ENCODE data around the gene C22orf39. TPM values are rescaled to one million over a fixed set of nuclear protein-coding genes. Genes with fewer than 3 reads are reported as not detected.

C22orf39 gene
- total RNA-seq, 1 experiment from 2014 or later, result 19.3 TPM

- Histone ChIP-seq H4K20me1 (ENCODE audit: control insufficient read depth, insufficient read depth, insufficient read length) (no peaks in the 10 kb centered on the region), H2BK5ac (ENCODE audit: insufficient read length, low read length) (no peak overlapping the region), H4K5ac (ENCODE audit: insufficient read length, low read depth, low read length) (no peak overlapping the region), H3K4ac (ENCODE audit: low read depth, low read length) (no peak overlapping the region), H3K23me2 (ENCODE audit: insufficient read length, low read depth, low read length, poor library complexity, severe bottlenecking) (peaks cover 13% of the 10 kb centered on the region), H3K79me2 (ENCODE audit: insufficient read depth, low read length) (peaks cover 20% of the 10 kb centered on the region; the same call in 1 of the 2 replicates), H3K56ac (ENCODE audit: insufficient read length, low read depth, low read length) (no peak overlapping the region), H3K9me3 (ENCODE audit: control insufficient read depth, low read depth, low read length) (no peaks in the 10 kb centered on the region), H4K91ac (ENCODE audit: insufficient read length, low read depth, low read length) (no peak overlapping the region), H3K4me2 (ENCODE audit: insufficient read depth, insufficient read length, low read length) (peak overlapping the region; percentile 75), H2BK120ac (ENCODE audit: low read depth, low read length, poor library complexity, severe bottlenecking) (no peak overlapping the region), H4K8ac (replicated peaks; ENCODE audit: insufficient read length, low read depth, low read length) (no peak overlapping the region), H2AK5ac (ENCODE audit: insufficient read length, low read length) (no peak overlapping the region), H3K9ac (ENCODE audit: extremely low read depth, insufficient read length, low read length) (peak overlapping the region; percentile 96), H2BK15ac (ENCODE audit: low read depth, low read length) (no peak overlapping the region), H2BK20ac (ENCODE audit: low read depth, low read length, poor library complexity, severe bottlenecking) (no peak overlapping the region), H3K27ac (ENCODE audit: insufficient read length, low read depth, low read length) (no peak overlapping the region), H3K79me1 (ENCODE audit: insufficient read depth, low read depth, low read length, poor library complexity, severe bottlenecking) (peaks cover 3% of the 10 kb centered on the region), H3K4me1 (ENCODE audit: insufficient read depth, low read length) (peaks cover 3% of the 10 kb centered on the region), H3K14ac (ENCODE audit: insufficient read depth, low read length) (no peak overlapping the region), H2AFZ (ENCODE audit: low read length) (no peak overlapping the region), H2BK12ac (ENCODE audit: insufficient read length, low read depth, low read length) (no peak overlapping the region), H3K23ac (ENCODE audit: insufficient read length, low read depth, low read length) (no peak overlapping the region), H3T11ph (ENCODE audit: low read length) (no peak overlapping the region), H3K27me3 (ENCODE audit: insufficient read depth, low read length) (no peaks in the 10 kb centered on the region), H3K18ac (ENCODE audit: insufficient read length, low read depth, low read length) (no peak overlapping the region)
- no peak overlapping the region for H3K27ac Mint-ChIP-seq
- peaks cover 11 to 33% (median 21%) of the 10 kb centered on the region in 3 experiments for H3K36me3 Mint-ChIP-seq (ENCODE audit: insufficient read depth in 1 of 3, low read depth in 3 of 3)
- DNase-seq, result no peak
- peaks cover 20% of the 10 kb centered on the region in 2 experiments for H3K4me1 Mint-ChIP-seq
- no CpG with 5 or more reads among the region's 5 CpGs for WGBS (ENCODE audit: extremely low coverage, insufficient read length, low lambda C conversion rate)
- H3K27me3 Mint-ChIP-seq (ENCODE audit: low read depth), result no peaks in the 10 kb centered on the region; the same call in 1 of the 2 replicates
- no peaks in the 10 kb centered on the region for H3K9me3 Mint-ChIP-seq
- peak overlapping the region; percentile 98 for H3K4me3 Mint-ChIP-seq
- no peak for TF ChIP-seq CTCF (conservative IDR thresholded peaks at IDR 0.05)
Measured at GRCh38 chr22:19477321-19478044, 30.0 kb upstream of the C22orf39 start.

Measured in H9 (cell line).